ENCODE results near the gene HAPLN1.
A peak's percentile ranks its signal among the peaks of the same experiment; 100 is the strongest.

Gene HAPLN1

DNA sequence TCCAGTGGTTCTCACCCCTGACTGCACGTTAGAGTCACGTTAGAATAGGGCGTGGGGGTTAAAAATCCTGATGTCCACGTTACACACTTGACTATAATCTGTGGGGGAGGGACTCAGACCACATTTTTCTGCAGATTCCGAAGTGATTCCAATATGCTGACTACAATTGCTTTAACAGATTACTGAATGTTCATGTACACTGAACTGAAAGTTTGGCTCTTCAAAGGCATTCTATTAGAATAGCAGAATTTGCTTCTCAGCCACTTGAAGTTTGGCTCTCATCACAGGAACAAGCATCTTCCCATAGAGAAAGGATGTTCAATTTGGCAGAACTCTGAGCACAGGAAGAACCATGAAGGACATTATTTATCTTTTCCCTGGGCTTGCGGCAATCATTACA lies 84.5 kb downstream of the HAPLN1 start:
- DNase-seq: peak; percentile 25

DNA sequence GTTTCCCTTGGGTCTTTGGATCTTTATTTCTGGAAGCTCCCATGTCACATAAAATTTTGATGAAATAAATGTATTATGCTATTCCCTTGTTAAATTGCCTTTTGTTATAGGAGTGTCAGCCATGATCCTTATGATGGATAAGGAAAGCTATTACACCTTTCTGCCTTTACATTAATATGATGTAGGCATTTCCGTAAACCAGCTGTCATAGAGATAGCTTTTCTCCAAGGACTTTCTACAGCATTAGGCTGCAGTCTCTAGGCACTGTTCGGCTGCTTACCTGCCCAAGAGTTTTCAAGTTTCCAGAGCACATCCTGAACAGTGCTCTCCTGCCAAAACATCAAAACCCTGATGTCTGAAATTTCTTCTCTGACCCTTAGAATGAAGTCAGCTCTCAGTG lies 87.4 kb downstream of the HAPLN1 start:
- DNase-seq: no peak

DNA sequence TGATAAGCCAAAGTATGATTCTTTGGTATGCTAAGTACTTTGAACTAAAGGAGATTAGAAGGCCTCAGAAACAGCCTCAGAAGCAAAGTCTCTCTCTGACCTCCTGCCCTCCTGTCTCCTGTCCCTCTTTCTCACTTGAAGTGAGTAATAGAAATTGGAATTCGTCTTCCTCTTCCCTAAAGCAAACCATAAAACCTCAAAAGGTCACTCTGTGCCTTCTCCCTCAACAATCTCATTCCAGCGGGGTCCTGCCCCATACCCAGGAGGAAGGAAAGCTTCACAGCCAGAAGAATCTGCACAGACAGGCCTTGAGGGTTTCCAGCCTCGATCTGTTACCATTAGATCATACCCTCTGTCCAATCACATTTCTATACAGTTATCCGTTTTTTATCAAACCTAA lies 87.8 kb downstream of the HAPLN1 start:
- DNase-seq: no peak

DNA sequence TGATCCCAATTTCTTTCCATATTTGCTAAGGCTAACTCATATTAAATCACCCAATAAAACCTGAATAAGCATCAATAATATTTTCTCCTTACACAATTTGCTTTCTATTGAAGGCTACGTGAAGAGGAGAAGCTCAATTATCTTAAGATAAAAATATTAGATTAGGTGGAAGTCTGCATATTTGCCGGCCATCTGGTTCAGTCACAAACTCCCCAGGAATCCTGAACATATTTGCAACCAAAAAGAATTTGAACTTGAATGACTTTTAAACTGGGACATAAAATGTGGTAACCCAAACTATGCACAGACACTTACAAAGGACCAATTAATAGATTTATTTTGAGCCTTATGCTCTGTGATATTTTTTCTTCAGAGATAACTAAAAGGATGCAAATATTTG lies 92.3 kb downstream of the HAPLN1 start:
- no peak for DNase-seq

DNA sequence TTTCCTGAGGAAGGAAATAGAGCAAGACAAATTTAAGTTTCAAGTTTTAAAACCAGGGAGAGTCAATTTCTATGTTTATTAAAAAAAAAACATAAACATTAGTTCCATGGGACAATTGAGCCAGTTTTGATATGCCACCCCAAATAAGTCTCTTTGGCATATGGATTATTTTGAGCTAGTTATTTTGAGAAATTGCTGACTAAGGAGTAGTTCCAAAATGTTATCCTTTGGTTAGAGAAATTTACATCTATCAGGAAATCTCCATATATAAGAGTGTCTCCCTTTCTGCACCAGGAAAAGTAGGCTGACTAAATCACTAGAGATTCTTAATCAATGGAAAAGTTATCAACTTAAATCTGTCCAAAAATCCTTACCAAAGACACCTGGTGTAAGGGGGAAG lies 105.8 kb downstream of the HAPLN1 start:
- DNase-seq: no peak

DNA sequence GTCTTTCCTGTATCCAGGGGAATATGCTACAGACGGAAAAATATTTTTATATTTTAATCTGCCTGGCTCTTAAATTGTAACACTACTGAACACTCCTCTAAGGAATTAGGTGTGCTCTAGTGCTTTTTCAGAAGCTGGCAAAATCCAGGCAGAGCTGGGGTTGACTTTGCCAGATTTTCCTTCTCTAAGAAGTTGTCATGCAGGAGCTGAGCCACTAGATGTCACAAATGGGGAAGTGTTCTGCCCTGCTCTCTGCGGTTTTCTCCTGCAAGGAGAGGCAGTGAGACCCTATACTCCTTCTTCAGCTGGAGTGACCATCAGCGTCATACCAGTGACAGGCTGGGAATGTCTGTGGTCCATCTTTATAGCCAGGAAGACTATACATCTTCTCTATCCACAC lies 112.5 kb downstream of the HAPLN1 start:
- DNase-seq: peak; percentile 65

DNA sequence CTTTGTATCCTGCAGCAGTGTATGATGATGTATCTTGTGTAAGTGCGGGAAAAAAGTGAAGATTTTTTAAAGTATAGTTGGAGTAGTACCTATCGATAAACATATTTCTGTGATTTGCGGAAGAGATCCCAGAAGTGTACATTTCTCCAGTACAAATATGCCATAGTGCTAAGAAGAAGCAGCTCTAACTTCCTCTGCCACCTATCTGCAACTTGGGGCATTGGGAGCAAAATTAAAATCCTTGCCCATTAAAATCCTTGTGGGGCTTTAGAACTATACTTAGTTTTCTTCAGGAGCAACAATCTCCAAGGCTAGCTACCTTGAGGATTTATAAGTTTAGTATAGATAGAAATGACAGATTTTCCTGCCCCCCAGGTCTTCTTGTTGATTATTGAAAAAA lies 125.4 kb downstream of the HAPLN1 start:
- DNase-seq: no peak

DNA sequence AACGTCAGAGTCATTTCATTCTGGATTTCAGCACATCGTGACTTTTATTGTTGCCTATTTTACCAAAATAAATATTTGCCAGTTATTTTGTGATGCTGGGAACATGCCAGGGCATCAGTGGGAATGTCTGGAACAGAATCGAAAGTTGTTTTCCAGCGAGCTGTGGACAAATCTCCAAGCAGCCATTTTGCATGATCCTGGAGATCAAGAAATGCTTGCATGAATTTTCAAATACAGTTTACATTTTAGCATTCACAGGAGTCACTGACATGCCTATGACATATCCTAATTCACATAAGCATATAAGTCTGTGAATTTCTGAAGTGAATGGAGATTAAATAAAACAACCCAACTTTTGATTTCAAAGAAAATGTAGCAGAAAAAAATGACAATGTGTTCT lies 129.7 kb downstream of the HAPLN1 start:
- DNase-seq: no peak

DNA sequence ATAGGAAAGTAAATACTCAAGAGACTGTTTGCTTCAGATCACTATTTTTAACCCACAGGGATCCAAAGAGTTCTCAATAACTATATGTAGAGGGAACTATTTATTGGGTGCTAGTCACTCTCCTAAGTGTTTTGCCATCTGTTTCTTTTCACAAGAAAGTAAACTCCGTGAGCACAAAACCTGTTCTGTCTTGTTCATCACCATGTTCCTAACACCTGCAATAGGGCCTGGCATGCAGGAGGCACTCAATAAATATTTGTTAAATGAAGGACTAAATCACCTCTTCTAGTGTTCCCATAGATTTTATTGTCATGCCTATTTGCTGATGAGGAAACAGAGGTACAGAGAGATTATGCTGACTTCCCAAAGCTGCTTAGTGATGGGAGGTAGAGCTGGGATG lies 130.9 kb downstream of the HAPLN1 start:
- no peak for DNase-seq
